Measurements from ENCODE around the gene SIAH2. TPM values are rescaled to one million over a fixed set of nuclear protein-coding genes. Genes with fewer than 3 reads are reported as not detected.

The SIAH2 gene
- total RNA-seq, 2 donors from 2014 or later: 36.2 to 54.6 TPM

DNA sequence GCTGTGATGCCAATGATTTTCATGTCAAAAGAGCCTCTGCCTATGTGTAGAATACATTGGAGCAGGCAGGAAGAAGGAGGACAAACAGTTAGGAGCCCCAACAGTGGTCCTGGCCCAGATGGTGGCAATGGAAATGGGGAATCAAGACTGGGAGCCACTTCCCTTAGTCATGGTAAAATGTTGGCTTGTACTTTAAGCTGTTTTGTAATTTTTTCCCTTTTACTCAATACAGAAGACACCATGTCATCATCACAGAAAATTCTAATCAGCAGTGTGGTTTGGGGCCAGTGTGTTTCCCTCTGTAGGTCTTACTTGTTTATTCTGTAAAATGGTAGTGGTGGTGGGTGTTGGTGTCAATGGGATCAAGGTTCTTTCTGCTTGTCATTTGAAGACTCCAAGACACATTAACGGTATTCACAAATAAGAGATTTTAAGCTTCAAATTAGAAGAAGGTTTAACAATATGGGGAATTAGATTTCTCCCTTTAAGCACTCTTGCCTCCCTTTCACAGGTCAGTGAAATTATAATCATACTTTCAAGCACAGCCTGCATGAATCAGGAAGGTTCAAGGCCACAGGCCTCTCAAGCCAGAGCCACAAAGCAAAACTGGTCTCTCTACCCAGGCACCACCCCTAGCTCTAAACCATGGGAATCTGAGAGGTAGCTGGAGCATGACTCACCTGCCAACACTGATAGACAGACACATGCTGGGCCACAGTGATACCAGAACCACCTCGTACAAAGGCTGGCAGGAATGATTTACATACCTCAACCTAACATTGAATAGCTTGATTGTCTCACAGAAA is 24.9 kb downstream of the SIAH2 start:
- H3K4me3 ChIP-seq: no peak overlapping the region
- H3K4me1 ChIP-seq (ENCODE audit: control insufficient read depth in 1 of 2, low read depth in 2 of 2): peaks cover 1 to 16% of the 10 kb centered on the region in 2 donors
- no peaks in the 10 kb centered on the region for H3K9me3 ChIP-seq
- TF ChIP-seq, protein P1, sequence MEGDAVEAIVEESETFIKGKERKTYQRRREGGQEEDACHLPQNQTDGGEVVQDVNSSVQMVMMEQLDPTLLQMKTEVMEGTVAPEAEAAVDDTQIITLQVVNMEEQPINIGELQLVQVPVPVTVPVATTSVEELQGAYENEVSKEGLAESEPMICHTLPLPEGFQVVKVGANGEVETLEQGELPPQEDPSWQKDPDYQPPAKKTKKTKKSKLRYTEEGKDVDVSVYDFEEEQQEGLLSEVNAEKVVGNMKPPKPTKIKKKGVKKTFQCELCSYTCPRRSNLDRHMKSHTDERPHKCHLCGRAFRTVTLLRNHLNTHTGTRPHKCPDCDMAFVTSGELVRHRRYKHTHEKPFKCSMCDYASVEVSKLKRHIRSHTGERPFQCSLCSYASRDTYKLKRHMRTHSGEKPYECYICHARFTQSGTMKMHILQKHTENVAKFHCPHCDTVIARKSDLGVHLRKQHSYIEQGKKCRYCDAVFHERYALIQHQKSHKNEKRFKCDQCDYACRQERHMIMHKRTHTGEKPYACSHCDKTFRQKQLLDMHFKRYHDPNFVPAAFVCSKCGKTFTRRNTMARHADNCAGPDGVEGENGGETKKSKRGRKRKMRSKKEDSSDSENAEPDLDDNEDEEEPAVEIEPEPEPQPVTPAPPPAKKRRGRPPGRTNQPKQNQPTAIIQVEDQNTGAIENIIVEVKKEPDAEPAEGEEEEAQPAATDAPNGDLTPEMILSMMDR (IDR thresholded peaks at IDR 0.05): no peak
- no peak overlapping the region for H3K27ac ChIP-seq
- no peaks in the 10 kb centered on the region for H3K27me3 ChIP-seq (replicated peaks; ENCODE audit: insufficient read depth)
- ATAC-seq (ENCODE audit: insufficient number of reproducible peaks, low FRiP score, low read depth): no peak
- no peaks in the 10 kb centered on the region for H3K36me3 ChIP-seq
- DNase-seq (ENCODE audit: low spot score): no peak

GRCh38 chr3:150736903-150737832 is 25.8 kb downstream of the SIAH2 start:
- no peak for DNase-seq (ENCODE audit: low spot score)
- Histone ChIP-seq H3K36me3 (no peaks in the 10 kb centered on the region), H3K4me3 (no peak overlapping the region), H3K9me3 (no peaks in the 10 kb centered on the region), H3K27me3 (replicated peaks; ENCODE audit: insufficient read depth) (no peaks in the 10 kb centered on the region), H3K27ac (no peak overlapping the region), H3K4me1 (ENCODE audit: control insufficient read depth in 1 of 2, low read depth in 2 of 2) (peaks cover 0 to 8% of the 10 kb centered on the region in 2 donors)
- ATAC-seq (ENCODE audit: insufficient number of reproducible peaks, low FRiP score, low read depth): no peak
- TF ChIP-seq, protein P1 (IDR thresholded peaks at IDR 0.05): no peak

- Histone ChIP-seq H3K27ac (no peak overlapping the region), H3K27me3 (replicated peaks; ENCODE audit: insufficient read depth) (no peaks in the 10 kb centered on the region), H3K36me3 (no peaks in the 10 kb centered on the region), H3K9me3 (no peaks in the 10 kb centered on the region), H3K4me1 (ENCODE audit: control insufficient read depth in 1 of 2, low read depth in 2 of 2) (peaks cover 0 to 5% of the 10 kb centered on the region in 2 donors), H3K4me3 (no peak overlapping the region)
- TF ChIP-seq, protein P1 (IDR thresholded peaks at IDR 0.05): no peak
- ATAC-seq (ENCODE audit: insufficient number of reproducible peaks, low FRiP score, low read depth) (no peak), DNase-seq (ENCODE audit: low spot score) (no peak)
Measured at GRCh38 chr3:150736316-150736719, 26.7 kb downstream of the SIAH2 start.

DNA sequence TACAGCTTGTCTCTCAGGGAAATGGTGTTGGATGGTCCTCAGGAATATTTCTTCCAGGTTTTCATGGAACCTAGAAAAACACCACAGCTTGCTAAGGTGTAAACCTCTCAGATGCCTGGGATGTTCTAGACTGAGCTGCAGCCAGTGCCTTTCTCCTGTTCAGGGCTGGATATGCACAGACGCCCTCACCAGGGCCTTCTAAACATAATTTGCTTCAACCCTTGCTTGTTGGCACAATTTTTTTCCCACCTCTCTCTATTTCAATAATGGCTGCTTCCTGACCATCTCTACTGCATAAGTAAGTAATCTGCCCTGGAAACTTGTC is 28.2 kb downstream of the SIAH2 start:
- ATAC-seq (ENCODE audit: insufficient number of reproducible peaks, low FRiP score, low read depth) (no peak), DNase-seq (ENCODE audit: low spot score) (no peak)
- Histone ChIP-seq H3K4me1 (ENCODE audit: control insufficient read depth in 1 of 2, low read depth in 2 of 2) (no peaks in the 10 kb centered on the region), H3K27me3 (replicated peaks; ENCODE audit: insufficient read depth) (no peaks in the 10 kb centered on the region), H3K4me3 (no peak overlapping the region), H3K36me3 (no peaks in the 10 kb centered on the region), H3K9me3 (no peaks in the 10 kb centered on the region), H3K27ac (no peak overlapping the region)
- TF ChIP-seq, protein P1 (IDR thresholded peaks at IDR 0.05): no peak
